Suppressor macrophage treated with lipopolysaccharide for 4 hours (primary cell): Measurements from ENCODE around the gene FMN2.
"Not testable (repeated sequence)": the region's sequence is repeated elsewhere in the genome, so short reads cannot be mapped to it uniquely, and the experiment has no call there.

Experiments
- DNase-seq: peaks from one replicate; pipeline ENCODE4 v3.0.0-alpha.2; 2020

FMN2 gene

DNA sequence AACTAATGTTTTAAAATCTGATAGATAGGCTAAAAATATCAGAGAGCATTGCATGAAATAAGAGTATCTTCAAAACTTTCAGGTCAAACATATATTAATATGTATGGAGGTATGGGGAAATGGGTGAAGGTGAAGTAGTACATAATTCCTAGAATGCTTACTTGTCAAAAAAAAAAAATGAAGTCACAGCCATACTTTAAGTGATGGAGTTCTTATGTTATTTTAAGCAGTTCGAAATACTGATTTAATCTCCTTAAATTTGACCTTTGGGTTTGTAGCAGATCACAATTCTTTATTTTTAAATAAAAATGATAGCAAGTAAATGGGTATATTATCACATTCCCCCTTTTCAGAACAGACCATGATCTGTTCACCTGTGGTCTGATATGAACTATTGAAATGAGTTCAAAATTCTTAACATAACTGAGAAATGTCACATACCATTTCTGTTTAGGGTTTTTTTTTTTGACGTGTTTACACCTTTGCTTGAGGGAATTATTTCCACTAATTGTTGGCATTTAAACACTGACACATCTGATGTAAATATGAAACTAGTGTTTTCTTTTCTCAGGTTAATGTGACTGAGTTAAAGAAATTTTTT, 300.1 kb downstream of the FMN2 start:
- no peak for DNase-seq

DNA sequence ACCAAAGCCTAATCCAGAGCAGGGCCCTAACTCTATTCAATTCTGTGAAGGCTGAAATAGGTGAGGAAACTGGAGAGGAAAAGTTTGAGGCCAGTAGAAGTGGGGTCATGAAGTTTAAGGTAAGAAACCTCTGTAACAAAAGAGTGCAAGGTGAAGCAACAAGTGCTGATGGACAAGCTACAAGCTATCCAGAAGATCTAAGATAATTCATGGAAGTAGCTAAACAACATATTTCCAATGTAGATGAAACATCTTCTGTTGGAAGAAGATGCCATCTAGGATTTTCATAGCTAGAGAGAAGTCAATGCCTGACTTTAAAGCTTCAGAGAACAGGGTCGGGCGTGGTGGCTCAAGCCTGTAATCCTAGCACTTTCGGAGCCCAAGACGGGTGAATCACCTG, 302.7 kb downstream of the FMN2 start:
- DNase-seq, result no peak

DNA sequence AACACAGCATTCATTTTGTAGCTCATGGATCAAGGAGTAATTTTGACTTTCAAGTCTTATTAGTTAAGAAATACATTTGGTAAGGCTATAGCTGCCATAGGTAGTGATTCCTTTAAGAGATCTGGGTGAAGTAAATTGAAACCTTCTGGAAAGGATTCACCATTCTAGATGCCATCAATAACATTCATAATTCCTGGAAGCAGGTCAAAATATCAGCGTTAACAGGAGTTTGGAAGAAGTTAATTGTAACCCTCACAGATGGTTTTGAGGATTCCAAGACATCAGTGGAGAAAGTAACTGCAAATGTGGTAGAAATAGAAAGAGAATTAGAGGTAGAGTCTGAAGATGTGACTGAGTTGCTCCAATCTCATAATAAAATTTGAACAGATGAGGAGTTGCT, 303.7 kb downstream of the FMN2 start:
- no peak for DNase-seq

DNA sequence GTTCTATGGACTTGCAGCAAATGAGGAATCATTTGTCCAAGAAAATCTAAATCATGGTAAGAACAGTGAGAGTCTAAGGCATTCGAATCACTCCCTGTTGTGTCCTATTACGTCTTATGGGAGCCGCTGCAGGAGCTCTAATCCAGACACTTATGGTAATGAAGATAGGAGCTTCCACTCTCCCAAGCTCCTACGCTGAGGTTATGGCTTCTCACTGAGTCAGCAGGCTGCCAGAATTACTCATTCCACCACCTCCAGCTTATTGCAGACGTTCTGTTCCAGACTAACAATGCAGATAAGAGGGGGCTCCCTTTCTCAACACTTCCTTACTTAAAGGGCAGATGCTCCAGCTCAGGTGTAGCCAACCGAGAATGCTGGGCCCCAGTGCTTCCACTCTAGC, 307.7 kb downstream of the FMN2 start:
- DNase-seq, result no peak

DNA sequence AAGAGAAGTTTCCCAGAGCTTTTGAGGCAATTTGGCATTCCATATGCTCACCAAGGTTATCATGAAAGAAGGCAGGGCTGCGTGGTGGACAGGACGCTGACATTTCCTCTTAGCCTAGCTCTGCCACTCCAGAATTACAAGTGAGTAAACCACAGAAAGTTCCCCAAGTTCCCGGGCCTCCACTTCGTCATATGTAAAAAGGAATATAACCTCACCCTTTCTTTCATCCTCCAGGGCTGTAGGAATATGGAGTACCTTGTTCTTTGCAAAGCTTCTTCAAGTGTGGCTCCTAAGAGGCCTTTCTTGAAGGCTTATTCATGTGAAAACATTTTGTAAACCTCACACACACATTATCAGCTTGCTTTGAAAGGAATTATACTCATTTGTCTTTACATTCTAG, 310.0 kb downstream of the FMN2 start:
- DNase-seq, result no peak

DNA sequence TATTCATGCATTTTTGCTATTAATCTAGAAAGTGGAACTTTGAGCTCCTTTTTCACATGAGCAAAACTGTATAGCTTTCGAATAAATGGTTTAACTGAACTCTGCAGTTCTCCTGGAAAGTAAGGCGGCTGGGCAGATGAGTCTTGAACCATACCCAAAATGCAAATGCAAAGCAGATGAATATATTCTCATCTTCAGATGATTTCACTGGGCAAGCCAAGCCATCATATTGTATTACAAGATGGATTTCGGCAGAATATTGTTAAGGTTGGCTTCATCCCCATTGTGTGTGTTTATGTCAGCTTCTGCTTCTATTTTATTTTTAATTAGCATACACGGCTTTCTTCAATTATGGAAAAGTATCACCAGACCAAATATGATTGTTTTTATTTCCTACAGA, 310.6 kb downstream of the FMN2 start:
- no peak for DNase-seq

DNA sequence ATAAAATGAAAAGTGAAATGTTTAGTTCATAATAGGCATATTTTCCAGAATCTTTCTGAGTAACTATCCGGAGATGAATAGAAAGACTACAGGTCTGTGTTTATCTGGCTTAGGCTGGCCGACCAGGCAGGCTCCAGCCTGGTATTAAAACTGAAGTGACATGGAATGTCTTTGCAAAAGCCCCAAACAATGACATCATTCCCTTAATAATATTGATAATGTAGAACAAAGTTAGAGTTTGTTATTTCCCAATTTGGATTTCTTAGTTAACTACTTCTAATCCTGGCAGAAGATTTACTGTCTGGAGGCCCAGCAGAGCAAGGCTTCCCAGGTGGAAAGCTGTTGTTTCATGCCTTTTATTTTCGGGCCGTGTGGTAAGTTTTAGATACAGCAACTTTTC, 312.6 kb downstream of the FMN2 start:
- DNase-seq, result no peak

DNA sequence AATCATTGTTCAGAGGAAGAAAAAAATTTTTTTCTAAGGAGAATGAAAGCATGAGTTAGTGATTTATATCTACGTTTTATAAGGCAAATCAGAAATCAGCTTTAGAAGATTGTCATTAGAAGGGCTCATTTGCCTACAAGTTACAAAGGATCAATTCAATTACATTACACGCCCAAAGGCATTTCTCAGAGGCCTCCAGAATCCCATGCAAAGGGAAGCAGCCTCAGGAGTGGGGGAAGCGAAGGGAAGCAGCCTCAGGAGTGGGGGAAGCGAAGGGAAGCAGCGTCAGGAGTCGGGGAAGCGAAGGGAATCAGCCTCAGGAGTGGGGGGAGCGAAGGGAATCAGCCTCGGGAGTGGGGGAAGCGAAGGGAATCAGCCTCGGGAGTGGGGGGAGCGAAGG, 314.1 kb downstream of the FMN2 start:
- DNase-seq, result no peak

DNA sequence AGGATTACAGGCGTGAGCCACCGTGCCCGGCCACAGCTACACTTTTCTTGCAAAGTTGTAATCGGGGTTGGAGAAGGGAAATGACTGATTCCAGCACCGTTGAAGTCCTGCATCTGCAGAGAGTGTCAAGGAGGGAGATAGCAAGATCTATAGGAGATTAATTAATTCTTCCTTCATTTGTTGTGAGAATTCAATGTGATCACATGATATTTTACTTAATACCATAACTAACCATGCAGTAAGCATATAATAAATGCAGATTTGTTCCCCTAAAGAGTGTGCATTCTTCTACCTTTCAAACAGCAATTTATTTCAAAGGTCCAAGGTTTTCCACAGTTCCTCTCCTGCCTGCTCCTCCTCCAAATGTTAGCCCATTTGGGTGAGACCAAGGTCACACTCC, 315.7 kb downstream of the FMN2 start:
- DNase-seq, result no peak

DNA sequence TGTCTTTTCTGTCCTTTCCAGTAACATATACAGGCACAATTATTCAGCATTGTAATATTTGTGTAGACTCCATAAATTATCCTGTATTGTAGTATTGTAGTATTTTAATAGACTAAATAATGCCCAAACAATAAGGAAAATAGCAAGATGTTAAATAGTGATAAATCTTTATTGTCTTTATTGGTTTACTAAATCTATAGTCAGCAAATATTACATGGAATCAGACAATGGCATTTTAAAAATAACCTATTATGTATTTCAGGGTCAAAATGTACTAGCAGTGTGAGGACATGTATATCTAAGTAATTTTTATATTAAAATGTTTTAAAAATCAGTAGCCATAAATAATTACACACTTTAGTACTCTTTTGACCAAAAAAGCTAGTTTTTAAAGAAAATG, 317.9 kb downstream of the FMN2 start:
- no peak for DNase-seq

DNA sequence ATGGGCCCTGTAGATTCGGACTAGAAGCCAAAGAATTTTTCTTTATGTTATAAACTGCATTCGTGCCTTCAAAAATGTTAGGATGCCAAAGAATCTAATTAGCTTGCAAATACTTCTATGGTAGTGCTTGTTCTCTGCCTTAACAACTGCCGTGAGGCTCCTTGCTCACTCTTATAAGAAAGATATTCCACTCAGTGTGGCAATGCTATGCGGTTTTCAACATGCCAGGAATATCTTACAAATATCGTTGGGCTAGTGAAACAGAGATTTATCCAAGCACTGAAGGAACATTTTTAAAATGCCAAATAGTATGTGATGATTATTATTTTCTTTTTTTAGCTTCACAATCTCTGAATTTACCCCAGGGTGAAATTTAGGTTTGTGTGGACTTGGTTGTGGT, 322.0 kb downstream of the FMN2 start:
- no peak for DNase-seq

DNA sequence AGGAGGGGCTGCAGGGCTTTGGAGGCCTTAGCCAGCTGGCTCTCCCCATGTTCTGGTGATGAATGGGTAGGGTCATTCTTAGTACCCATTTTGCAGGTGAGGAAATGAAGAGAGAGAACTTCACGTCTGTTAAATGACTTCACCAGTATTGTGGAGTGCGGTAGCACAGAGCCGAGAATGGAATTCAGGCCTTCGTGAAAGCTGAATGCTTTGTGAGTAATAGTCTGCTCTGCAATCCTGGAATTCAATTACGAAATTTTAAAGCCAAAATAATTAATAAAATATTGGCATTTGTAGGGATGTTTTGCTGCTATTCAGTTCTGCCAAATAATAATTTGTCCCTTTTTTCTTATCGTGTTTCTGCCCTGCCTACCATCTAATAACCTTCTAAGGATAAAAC, 322.6 kb downstream of the FMN2 start:
- no peak for DNase-seq

DNA sequence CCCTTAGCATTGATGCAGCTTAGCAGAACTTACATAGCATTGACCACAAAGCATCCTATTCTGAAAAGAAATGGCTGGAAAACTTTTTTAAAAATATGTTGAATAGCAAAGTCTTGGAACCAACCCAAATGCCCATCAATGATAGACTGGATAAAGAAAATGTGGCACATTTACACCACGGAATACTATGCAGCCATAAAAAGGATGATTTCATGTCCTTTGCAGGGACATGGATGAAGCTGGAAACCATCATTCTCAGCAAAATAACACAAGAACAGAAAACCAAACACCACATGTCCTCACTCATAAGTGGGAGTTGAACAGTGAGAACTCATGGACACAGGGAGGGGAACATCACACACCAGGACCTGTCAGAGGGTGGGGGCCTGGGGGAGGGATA, 323.3 kb downstream of the FMN2 start:
- DNase-seq, result not testable (repeated sequence)

DNA sequence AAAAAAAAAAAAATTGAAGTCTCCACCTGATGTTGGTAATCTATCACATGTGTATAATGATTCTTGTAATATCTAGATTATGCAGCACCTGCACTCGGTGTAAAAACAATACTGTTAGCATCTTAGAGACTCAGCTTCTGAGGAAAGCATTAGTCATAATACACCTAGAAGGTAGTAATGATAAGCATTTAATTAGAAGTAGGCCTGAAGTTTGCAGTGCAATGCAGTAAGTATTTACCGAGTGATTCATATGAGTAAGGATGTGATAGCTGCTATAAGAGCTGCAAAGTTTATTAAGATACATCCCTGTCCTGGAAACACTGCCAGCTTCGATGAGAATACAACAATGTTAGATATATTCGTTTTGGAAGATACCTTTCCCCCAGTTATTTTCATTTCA, 323.8 kb downstream of the FMN2 start:
- DNase-seq, result no peak

DNA sequence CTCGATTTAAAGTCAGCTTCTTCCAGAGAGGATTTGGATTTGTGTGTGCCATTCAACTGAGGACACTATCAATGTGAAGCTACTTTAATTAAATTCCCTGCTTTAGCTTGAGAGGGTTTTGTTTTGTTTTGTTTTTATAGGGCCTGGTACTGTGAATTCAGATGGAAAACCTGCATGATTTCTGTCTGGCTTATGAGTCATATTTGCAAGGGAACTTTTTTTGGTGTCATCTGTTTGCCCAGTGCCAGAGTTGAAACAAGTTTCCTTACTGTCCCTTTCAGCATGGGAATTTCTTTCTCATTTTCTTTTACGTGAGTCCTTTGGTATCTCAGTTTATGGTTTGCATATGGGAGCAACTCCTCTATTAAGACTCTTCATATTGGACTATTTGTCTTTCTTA, 325.6 kb downstream of the FMN2 start:
- no peak for DNase-seq

DNA sequence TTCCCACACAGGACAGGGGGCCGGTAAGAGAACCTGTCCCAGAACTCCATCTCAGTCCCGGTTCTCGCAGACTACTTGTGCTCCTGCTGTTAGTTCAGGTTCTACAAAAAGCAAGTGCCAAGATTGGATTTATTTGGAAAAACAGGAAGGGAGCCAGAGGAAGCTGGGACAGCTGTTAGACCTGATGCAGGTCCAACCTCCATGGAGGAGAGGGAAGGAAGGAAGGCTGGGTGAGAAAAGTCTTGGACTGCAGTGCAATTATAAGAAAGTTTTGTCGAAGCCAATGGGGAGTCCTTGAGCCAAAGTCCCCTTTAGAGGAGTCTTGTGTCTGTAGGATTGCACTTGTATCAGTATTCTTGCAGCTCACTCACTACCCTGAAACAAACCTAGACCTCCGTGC, 329.1 kb downstream of the FMN2 start:
- no peak for DNase-seq

DNA sequence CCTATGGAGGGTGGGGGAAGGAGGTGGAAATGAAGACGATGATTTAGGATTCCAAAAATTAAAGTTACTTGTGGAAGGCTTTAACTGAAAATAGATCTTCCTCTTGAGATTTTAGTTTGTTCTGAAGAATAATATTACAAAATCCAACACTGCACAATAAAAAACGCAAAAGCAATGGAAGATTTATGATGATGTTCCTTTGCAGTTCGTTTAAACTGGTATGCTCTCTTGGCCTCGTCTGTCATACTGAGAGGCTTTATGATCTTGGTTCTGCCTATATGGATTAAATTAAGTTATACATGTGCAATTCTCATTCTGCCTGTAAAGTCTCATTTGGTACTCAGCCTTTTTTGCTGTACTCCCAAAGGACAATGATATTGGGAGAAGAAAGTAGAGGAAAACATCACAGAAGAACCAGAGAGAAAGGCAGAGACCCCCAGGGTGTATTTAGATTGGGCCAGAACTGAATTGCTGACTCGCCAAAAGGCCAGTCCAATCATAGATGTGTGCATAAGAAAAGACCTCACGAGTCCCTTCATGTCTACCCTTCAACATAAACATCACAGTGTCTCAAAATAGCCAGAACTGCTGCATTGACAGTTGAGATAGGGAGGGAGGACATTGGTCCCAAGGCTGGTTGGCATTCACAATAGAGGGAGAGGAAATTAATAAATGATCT, 331.7 kb downstream of the FMN2 start:
- DNase-seq, result no peak

DNA sequence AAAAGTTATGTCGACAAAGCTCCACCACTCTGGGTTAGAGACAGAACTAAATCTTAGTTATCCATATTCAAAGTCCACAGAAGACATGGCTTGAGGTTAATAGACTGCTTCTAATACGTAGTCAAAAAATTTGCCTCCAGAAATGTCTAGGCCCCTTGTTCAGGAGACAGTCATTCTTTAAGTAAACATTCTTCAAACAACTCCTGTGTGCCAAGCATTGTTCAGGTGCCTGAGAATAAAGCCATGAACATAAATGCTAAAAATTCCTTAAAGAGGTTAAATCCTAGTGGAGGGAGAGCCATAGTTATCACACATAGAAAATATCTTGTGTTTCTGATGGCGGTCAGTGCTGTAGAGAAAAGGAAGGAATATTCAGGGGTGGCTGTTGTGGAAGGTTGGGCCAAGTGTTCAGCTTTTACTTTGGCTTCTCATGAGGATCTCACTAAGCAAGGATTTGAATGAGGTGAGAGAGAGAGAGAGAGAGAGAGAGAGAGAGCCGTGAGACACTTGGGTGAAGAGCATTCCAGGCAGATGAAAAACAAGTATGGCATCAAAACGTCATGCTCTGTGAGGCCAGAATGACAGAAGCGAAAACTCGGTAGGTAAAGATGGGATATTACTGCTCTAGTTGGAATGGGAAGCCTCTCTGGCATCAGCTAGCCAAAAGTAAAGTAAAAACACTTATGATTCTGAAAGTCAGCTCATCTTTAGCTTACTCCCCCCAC, 333.2 kb downstream of the FMN2 start:
- DNase-seq, result no peak

DNA sequence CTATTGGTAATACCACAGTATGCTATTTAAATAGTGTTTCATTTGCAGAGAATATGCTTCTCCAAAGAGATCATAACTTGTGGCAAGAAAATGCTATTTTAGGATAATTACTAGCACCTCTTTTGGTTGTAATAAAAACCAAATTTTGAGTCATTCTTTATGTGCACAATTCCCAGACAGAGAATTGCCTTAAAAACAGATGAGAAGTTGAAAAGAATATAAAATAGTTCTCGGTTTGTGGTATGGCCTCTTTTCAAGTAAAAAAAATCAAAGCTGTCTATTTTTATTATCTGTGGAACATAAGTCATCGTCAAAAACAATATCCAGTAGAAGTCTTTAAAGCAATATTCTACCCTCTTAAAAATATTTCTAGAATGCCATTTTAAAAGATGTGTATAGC, 334.4 kb downstream of the FMN2 start:
- DNase-seq, result no peak

DNA sequence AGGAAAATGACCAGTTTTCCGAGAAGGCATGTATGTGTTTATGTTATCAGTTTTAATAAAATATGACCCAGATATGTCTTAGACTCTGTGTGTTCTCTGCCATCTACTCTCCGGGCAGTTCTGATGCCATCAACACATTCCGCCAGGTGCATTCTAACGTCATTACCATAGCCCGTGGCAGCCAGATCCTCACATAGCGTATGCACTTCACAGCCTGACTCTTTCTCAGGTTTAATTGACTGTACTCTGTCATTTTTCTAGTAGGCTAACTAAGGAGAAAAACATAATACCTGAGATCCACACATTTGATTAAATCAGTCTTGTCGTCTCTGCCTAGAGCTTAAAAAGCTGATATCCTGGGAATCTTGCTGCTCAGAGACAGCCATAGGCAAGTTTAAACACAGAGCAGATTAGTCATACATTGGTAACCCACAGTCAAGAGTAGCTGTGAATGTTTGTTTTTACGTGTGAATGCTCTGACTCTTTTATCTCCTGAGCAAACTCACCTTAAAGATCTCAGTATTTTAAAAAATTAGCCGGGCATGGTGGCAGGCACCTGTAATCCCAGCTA, 344.4 kb downstream of the FMN2 start:
- no peak for DNase-seq

DNA sequence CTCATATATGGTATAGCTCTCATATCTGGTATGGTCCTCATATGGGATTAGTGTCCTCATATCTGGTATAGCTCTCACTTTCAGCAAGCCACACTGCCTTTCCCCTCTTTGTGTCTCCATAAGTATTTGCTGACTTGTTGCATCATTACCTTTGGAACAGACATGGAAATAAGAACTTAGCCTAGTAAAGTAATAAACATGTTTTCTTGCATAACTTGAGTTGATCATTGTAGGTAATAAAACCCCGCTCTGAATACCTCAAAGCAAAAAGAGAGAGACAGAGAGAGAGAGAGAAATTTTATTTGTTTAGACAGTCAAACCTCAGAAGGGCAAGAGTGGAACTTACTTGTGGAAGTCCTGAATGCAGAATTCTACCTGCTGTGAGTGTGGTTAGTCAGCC, 350.0 kb downstream of the FMN2 start:
- DNase-seq, result no peak

DNA sequence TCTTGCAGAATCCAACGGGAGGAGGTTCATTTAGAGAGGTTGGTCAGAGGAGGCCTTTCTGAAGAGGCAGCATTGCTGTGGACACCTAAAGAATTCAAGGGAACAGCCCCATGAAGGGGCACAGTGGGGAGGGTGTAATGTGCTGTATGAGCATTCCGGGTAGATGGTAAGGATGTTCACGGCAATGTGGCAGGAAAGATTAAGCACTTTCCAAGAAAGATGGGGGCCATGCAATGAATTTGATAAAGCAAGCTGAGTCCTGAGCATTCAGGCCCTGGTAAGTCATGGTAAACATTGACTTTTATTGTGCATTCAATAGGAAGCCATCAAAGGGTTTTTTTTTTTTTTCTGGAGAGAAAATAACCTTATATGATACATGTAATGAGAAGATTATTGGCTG, 353.7 kb downstream of the FMN2 start:
- DNase-seq, result no peak

DNA sequence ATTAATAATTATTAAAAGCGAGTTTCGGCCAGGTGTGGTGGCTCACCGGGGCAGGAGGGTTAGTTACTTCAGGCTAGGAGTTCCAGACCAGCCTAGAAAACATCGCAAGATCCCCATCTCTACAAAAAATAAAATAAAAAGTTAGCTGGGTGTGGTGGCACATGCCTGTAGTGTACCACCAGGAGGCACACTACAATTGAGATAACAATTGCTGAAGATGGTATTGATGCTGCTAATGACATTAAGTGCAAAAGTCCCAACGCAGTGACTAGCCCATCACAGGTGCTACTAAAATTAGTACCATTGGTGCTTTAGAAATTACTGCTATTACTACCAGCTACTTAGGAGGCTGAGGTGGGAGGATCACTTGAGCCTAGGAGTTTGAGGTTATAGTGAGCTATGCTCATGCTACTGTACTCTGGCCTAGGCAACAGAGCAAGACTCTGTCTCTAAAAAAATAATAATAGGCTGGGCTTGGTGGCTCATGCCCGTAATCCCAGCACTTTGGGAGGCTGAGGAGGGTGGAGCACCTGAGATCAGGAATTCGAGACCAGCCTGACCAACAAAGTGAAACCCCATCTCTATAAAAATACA, 363.6 kb downstream of the FMN2 start:
- DNase-seq, result no peak

DNA sequence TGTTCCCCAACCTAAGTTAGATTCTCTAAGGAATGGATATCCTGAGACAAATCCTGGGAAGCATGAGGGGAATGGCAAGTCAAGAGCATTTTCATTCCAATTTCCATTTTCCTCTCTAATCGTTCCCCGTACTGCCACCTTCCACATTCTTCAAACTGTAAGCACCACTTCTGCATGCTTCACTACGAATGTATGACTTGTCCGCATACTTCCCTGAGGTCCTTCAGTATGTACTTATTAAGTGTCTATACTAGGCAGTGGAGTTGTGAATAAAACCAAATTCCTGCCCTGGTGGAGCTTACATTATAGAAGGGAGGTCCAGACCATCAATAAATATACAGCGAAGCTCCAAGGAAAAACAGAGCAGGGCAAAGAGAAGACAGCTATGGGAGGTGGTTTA, 365.5 kb downstream of the FMN2 start:
- DNase-seq, result no peak
